GM19043 (cell line): ENCODE results near the gene LILRB2.
"Not testable (repeated sequence)": the region's sequence is repeated elsewhere in the genome, so short reads cannot be mapped to it uniquely, and the experiment has no call there.

Experiments
- ATAC-seq: cut with Tn5 transposase; IDR thresholded peaks from one replicate; pipeline ENCODE4 v1.9.1; 2021; ENCODE audit warnings: low read depth; ENCODE audit not compliant: unreplicated experiment

LILRB2 gene

GRCh38 chr19:54307389-54308020 lies 26.6 kb upstream of the LILRB2 start:
- ATAC-seq, result no peak

DNA sequence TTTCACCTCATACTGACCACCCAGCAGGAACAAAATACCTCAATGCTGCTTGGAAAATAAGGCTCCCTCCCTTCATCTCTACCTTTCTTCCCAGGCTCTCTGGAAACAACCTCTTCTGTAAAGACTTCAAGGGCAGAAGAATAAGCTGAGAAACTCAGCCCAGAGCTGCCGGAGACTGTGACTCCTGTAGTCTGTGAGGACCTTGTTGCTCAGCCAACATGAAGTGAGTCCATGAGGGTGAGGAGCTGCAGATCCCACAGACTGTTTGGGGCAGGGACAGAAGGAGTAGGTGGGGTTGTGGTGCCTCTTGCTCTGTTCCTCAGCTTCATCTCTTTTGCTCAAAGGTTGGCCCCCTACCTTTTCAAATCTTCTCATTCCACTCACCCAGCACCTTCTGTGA lies 24.2 kb upstream of the LILRB2 start:
- no peak for ATAC-seq

- ATAC-seq, result no peak
Observed at GRCh38 chr19:54302257-54302656, 21.3 kb upstream of the LILRB2 start.

GRCh38 chr19:54299515-54299914 lies 18.6 kb upstream of the LILRB2 start:
- no peak for ATAC-seq

DNA sequence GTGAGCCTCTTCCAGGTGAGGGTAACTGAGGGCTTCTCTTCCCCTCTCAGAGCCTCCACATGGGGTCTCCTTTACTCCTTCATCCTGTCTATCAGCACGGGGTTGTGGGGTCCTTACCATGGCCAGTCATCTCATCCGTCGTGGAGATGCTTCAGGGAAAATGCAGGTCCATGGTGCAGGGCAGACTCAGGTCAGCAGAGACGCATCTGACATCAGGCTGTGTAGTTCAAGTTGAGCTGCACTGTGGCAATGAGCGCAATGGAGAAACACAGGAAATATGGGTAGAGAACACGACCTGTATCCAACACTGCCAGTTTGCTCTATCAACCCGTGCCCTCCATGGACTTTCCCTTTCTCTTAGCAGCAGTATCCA lies 18.2 kb upstream of the LILRB2 start:
- ATAC-seq, result no peak

GRCh38 chr19:54298357-54299125 lies 17.6 kb upstream of the LILRB2 start:
- no peak for ATAC-seq

GRCh38 chr19:54297759-54298305 lies 16.9 kb upstream of the LILRB2 start:
- ATAC-seq, result no peak

- no peak for ATAC-seq
Observed at GRCh38 chr19:54294539-54294938, 13.6 kb upstream of the LILRB2 start.

GRCh38 chr19:54289160-54289559 lies 8.2 kb upstream of the LILRB2 start:
- ATAC-seq, result not testable (repeated sequence)

GRCh38 chr19:54287456-54287855 lies 6.5 kb upstream of the LILRB2 start:
- no peak for ATAC-seq

DNA sequence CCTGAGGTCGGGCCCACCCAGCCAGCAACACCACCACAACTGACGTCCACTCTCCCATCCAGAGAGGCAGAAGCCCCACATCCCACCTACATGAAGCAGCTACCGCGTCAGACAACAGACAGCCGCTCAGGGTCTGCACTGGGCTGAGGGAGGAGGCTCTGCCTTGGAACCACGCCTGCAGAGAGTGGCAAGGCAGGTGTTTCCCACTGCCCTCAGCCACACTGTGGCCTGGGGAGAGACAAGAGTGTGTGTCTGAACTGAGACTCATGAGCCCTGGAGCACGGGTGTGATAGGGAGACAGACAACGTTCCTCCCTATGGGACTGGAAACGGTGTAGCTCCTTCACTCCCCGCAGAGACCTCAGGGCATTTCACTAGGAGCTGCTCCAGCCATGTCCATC lies 5.4 kb upstream of the LILRB2 start:
- not testable (repeated sequence) for ATAC-seq

- ATAC-seq, result not testable (repeated sequence)
Observed at GRCh38 chr19:54285427-54286056, 4.6 kb upstream of the LILRB2 start.

DNA sequence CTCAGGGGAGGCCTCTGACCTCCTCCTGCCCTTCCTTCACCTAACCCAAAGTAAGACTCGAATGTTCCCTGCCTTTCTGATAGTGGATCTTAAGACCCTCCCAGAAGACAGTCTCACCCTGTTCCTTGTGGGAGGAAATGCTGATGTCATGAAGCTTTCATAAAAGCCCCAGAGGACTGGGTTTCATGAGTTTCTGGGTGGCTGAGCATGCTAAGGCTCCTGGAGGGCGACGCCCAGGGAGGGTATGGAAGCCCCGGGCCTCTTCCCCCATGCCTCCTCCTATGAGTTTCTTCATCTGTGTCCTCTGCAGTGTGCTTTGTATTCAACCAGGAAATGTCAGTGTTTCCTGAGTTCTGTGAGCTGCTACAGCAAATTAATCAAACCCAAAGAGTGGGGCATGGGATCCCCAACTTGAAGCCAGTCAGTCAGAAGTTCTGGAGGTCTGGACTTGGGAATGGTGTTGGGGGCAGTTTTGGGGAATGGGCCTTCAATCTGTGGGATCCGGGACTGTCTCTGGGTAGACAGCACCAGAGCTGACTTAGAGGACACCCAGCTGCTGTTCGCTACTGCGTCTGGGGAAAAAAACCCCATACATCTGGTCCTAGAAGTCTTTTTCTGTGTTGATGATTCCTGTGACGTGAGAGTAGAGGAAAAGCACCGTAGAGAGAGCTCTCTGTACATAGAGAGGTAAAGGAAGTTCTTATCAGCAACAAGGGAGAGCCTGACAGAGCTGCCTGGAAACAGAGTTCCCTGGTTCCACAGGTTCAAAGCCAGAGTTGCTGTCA lies 2.0 kb upstream of the LILRB2 start:
- no peak for ATAC-seq

GRCh38 chr19:54281729-54282075 lies 792 bp upstream of the LILRB2 start:
- ATAC-seq, result not testable (repeated sequence)

- not testable (repeated sequence) for ATAC-seq
Observed at GRCh38 chr19:54280441-54280840, 469 bp downstream of the LILRB2 start.

DNA sequence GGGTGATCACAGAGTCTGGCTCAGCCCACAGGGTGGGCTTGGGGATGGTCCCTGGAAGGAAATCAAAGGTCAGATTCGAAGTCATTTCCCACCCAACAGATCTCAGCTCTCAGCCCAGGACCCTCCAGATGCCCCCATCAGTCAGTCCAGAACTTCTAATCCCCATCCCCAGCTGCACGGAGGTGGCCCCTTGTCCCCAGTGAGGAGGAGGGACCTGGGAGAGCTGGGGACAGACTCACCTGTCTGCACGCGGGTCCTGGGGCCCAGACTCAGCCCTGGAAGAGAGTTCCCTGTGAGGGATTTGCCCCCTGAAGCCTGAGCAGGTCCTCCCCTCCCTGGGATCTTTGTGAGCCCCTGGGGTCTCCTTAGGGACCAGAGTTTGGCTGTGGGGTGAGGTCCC lies 885 bp downstream of the LILRB2 start:
- not testable (repeated sequence) for ATAC-seq

DNA sequence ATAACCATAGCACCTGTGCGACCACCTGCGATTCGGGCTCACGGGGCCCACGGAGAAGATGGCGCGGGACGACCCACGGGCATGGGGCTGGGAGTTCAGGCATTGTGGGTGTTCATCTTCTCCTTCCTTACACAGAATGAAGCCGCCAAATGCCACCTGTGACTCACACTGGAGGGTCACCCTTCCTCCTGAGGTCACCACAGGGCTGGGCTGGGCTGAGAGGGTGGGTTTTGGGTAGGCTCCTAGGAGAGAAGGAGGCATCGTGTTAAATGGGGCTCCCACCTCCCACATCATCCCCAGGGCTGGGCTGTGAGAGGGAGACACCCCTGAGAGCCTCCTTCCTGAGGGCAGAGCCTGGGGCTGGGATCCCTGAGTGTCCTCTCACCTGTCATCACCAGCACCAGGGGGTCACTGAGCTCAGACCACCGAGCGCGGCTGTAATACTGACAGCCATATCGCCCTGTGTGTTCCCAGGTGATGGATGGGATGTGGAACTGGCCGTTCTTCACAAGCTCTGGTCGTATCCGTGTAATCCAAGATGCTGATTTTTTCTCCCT lies 1.4 kb downstream of the LILRB2 start:
- ATAC-seq, result no peak

DNA sequence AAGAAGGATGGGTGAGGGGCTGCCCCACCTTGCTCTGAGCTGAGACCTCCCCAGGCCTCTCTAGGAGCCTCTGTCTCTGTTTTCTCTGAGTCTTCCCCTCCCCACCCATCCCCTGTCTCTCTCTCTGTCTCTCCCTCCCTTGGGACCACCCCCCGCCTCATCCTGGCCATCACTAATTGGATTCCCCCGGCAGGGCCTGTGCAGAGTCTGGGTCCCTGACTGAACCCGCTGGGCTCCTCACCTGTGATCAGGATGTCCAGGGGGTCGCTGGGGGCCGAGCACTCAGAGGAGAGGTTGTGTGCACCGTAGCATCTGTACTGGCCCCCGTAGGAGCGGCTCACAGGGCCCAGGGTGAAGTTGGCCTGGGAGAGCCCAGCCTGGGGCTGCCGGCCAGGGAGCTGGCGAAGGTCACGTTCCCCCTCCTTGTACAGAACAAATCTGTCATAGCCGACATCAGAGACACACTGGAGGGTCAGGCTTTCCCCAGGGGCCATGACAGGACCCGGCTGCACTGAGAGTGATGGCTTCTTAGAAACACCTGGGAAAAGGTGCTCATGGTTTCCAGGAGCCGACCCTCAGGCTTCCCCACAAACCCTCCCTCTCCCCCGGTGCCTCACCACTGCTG lies 2.2 kb downstream of the LILRB2 start:
- ATAC-seq, result not testable (repeated sequence)

GRCh38 chr19:54278056-54278455 lies 2.9 kb downstream of the LILRB2 start:
- not testable (repeated sequence) for ATAC-seq

GRCh38 chr19:54277111-54277615 lies 3.7 kb downstream of the LILRB2 start:
- not testable (repeated sequence) for ATAC-seq
